Esophagus mucosa (tissue), 1 donor: ENCODE results near the gene EFCAB13. TPM values are rescaled to one million over a fixed set of nuclear protein-coding genes. Genes with fewer than 3 reads are reported as not detected.

ENCODE experiments used
- ATAC-seq: fragments of 200-7000 bp; cut with Tn5 transposase; one replicate; pipeline ENCODE4 v1.9.1; 2020
- total RNA-seq: library from RNA; stranded (reverse); gene quantifications from one replicate; pipeline ENCODE4 v1.2.4, GENCODE V29; 2023
- donor health status: DM: yes; HTN: yes; CAD: no.

The EFCAB13 gene, protein sequence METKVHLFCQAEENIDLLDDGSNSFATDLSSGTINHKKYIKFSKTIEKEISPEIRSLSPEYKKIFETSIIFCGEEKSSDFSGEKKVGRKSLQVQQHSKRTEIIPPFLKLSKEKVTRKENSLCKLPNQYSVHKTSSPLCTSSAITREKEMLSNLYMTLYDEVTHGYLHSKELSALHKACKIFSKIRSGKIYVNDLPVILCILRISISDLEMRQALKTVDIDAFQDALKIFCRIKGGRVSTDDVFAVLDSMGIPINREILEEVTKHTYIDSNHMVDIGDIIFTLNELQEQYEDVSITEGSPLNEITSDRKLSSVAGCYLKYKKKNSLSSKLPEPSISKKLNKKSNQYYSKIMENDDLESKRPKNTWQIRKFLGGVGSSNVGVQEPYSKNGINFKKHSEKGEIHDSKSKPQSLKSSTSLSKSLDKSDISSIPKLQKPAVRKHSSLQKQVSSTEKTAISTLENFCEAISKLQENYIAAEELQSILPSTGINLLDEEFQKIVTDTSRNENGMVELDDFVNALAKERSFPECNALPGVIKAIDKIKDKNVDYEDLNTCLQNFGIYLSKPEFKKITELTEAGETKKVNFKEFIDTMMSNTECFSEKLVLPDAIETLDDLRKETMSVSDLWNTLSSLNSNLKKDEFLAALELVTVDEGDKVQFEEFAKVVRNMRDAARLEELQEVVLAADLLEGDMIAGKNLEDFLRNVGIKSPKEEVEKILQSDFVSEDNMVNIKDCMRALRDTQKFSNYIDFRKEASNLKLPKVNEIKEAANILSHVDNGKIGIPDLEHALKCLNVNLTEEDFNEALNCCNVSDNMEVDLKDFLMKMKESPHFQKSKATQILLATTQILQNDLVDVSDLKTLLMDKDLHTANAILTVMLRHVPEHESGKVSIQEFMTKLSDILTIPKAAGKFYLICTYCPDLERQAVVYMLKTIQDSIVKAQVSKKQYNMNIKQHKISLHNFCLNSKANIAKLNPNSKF
- 2.0 TPM for total RNA-seq

DNA sequence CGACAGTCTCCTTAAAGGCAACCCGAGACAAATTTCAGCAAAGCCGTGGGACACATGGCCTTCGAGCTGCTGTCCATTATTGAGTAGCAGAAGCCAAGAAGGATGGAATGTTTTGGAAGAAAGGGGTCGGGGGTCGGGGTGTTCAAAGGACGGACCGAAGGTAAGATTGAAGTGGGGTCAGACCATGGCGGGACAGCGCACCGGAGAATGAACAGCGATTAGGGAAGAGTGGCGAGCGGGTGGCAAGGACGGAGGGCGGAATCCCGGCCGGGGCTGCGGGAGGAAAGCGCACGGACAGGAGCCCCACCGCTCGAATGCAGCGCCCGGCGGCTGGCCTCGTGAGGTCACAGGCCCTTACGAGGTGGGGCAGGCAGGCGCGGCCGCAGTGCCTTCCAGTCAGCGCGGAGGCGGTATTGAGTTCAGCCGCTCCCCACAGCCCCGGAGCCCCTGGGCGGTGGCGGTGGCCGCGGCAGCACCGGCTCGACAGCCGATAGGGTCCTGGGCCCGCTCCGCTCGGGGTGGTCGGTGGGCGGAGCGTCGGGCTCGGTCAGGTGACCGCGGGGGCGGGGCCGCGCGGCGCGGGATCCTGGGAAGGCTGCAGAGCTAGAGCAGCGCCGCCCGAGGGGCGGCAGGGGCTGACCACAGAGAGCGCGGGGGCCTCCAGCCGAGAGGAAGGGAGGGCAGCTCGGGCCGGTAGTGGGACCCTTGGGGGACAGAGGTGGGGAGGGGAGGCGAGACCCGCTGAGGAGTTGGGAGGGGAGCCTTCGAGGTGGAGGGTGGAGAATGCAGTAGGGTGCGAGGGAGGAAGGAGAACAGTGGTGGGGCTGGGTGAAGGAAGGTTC is at the start of gene EFCAB13:
Gene EFCAB13 (plus strand): TSS at position 574 of the 842 bp plus-strand sequence. CDS start 4,399 bp downstream, outside the sequence.
- peak; percentile 94 for ATAC-seq

DNA sequence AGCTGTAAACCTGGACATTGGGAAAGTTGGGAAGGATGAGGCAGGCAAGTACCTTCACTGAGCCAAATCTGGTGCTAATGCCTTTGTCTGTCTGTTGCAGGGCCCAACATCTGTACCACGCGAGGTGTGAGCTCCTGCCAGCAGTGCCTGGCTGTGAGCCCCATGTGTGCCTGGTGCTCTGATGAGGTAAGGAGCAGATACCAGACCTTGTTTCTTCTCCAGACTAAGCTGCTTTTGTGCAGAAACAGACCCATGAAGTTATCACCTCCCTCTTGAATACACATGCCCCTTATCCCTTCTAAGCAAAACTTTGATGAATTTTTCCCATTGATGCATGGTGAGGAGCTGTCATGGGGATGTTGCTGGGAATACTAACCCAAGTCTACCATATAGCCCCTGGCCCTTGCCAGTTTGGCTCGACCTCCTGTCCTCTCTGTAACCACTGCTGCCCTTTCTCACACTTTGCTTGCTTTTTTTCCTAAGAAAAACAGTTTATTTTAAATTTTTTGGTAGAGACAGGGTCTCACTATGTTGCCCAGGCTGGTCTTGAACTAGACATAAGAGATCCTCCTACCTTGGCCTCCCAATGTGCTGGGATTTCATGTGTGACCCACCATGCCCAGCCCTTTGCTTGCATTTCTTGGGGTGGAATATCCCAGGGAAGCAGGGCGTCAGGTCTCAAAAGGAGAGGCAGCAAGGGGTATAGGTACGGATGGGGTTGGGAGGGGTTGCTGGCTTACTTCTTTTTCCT is 49.3 kb upstream of the EFCAB13 start:
- no peak for ATAC-seq

DNA sequence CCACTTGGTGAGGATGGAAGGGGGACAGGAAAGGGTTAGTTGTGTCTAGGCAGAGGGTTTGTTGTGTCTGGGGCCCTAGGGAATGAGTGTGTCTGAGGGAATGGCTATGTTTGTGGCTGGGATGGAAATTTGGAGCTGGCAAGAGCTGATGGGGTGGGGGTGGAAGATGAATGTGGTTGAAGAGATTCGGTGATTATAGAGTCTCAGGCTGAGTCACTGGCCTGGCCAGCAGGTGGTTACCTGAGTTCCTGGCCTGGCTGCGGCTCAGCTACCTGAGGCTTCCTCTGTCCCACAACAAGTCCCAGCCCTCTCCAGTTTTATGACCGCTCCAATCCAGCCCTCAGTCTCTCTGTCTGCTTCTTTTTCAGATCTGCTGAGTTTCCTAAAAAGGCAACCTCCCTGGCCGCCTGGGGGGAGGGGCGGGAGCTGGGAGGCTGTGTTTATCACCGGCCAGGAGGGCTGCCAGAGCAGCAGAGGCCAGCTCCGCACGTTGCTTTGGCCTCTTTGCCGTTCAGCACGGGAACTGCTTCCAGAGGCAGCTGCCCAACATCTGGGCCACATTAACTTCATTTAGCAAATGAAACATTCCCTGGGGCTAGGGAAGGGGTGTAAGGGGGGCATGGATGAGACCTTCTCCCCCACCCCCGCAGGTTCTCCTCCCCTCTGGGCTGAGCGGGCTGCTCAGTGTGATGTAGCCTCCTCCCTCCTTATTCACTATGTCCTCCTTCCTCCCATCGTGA is 48.3 kb upstream of the EFCAB13 start:
- ATAC-seq: no peak

DNA sequence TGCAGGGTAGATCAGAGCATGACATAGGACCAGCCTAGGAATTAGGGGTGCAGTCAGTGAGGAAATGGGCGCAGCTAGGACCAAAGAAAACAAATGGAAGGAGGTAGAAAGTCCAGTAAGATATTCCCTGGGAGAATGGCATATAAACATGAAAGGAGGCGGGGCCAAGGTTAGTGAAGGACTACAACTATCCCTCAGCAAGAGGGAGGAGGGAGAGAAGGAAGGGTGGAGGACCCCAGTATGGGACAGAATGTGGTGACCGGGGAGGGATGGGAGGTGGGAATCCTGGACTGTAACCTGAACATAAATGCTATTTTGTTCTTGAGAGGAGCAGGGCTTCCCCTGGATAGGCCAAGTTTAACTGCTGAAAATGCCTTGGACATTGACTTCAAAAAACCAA is 47.3 kb upstream of the EFCAB13 start:
- no peak for ATAC-seq

DNA sequence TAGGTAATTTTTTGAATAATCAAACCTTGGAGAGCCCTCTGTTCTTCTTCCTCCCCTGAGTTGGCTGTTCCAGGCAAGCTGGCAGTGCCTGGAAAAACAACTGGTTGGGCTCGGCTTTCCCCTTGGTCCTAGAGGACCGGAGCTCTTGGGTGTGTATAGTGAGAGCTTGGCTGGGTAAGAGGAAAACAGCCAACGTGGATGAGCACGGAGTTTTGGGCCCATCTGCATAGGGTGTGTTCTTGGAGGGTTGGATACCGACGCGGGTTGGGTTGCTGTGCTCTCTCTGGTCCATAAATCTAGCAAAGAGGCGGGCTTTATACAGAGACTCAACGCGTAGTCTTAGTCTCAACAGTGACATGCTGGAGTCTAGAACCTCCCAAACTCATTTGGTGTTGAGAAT is 46.9 kb upstream of the EFCAB13 start:
- peak; percentile 21 for ATAC-seq

DNA sequence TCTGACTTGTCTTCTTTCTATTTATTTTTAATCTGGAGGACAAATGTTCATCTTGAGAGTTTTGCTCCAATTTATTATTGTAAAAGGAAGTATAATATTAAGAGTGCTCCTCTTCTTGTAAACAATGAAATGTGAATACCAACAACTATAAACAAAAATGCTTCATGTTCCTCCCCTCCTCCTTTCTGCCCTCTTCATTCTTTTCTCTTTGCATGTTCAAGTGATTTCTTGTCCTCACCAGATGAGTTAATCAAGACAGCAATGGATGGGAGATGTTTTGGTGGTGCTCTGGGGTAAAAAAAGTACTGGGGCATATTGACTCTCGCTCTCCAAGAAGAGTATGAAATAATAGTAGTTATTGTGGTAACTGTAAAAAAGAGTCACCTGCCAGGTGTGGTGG is 45.8 kb upstream of the EFCAB13 start:
- ATAC-seq: no peak

DNA sequence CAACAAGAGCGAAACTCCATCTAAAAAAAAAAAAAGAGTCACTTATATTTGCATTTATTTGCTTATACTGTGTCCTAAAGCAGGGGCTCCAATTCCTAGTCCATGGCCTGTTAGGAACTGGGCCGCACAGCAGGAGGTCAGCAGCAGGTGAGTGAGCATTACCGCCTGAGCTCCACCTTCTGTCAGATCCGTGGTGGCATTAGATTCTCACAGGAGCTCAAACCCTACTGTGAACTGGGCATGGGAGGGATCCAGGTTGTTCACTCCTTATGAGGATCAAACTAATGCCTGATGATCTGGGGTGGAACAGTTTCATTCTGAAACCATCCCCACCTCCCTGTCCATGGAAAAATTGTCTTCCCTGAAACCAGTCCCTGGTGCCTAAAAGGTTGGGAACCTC is 45.2 kb upstream of the EFCAB13 start:
- no peak for ATAC-seq

DNA sequence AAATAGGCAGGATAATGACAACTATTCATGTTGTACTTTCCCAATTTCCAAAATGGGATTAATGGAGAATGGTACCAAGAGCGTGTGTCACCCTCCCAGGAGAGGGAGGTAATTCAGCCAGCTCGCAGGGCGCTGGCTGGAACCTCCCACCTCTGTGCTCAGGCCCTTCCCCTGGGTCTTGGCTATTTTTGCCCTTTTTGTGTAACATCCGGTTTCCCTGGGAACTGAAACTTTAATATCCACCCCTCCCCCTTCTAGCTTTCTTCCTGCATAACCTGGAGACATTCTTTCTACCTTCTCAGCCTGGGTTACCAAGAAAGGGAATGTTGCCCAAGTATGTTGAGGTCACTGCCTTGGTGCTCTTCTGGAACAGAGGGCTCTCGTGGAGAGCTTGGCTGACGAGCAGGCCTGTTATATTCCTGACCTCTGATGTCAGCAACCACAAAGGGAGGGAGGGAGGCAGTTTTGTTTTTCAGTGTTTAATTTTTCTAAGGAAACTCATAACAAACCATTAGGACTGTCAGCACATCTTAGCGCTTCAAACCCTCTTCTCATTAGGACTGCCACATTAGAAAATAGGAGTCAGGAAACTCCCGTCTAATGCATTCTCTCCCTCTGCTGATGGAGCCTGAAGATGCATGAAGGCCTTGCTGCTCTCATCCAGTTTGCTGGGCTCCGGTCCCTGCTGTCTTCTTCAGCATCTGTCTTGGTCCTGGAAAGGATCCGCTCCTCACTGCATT is 44.5 kb upstream of the EFCAB13 start:
- ATAC-seq: peak; percentile 44

DNA sequence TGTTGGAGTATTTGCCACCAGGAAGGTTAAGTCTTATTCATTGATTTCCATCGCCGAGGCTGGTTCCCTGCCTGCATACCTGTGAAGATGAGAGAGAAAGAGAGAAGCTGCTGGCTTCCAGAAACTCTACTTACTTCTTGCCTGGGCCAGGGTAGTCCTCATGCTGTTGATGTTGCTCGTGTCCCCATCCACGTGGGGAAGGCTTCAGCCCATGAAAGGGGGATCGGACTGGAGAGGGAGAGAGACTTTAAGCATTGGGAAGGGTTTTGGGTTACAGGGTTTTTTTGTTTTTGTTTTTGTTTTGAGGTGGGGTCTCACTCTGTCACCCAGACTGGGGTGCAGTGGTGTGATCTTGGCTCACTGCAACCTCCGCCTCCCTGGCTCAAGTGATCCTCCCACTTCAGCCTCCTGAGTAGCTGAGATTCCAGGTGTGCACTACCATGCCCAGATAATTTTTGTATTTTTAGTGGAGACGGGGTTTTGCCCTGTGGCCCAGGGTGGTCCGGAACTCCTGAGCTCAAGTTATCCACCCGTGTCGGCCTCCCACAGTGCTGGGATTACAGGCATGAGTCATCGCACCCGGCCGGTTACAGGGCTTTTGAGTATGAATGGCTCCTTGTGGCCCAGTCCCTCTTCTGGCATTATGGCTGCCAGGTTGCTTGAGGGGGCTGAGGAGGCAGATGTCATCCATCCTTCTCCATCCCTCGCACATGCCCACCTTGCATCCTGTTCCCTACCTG is 43.5 kb upstream of the EFCAB13 start:
- no peak for ATAC-seq

DNA sequence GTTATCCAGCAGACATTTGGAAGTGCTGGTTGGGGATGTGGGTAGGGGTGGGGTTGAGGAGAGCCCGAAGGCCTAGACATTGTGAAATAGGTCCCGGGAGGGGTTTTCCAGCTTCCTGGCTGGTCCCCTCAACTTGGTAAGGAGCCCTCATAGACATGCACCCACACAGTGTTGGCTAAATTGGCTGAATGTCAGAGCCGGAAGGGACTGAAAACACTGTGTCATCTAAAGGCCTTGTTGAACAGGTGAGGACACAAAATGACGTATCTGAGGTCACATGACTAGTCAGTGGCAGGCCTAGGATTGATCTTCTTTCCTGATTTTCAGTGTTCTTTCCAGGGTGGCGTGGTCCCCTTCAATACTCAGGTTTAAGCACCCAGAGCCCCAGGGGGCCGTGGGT is 42.5 kb upstream of the EFCAB13 start:
- no peak for ATAC-seq

DNA sequence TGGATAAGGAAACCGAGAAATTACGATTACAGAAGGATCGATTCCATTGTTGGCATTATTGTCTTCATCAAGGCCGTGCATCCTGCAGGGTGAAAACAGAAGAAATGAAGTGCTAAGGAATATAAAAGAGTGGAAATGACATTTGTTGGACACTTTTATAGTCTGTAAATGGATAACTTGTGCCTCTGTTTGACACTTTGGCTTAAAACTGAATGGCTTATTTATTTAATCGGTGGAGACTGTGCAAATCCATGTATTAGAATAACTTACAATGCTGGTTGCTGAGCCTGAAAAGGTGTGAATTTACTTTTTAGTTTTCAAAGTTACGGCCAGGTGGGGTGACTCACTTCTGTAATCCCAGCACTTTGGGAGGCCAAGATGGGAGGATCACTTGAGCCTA is 38.8 kb upstream of the EFCAB13 start:
- ATAC-seq: no peak

DNA sequence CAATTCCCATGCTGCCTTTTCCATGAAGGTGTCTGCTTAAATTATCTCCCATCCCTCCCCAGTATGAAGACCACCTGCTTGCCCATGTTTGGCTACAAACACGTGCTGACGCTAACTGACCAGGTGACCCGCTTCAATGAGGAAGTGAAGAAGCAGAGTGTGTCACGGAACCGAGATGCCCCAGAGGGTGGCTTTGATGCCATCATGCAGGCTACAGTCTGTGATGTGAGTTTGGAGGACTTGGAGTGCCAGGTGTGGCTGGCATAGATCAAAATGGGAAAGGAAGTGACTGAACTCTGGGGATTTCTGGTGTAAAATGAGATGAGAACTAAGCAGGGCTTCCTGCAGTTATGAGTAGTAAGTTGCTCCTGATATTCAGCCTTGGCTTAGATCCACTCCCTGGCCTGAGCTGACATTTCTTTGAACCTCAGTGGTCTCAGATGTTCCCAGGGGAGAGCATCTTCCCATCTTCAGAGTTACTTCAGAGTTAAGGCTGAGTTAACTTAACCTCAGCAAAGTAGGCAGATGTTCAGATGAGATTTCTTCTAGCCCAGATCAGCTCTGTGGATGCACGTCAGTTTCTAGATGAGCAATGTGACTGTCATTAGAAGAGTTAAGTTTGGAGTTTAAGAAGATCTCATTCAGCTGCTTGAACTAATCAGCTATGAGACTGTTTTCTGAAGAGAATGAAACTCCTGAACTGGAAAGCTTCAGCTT is 37.4 kb upstream of the EFCAB13 start:
- ATAC-seq: no peak

DNA sequence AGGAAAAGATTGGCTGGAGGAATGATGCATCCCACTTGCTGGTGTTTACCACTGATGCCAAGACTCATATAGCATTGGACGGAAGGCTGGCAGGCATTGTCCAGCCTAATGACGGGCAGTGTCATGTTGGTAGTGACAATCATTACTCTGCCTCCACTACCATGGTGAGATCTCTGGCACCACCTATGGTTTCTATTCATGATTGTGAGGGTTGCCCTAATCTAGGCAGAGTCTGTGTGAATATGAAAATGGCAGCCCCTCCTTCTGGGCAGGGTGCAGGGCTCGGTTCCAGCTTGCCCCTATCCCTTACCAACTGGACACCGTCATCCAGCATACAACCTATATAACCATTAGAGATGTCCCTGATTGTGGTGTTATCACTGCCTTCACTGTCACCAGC is 36.7 kb upstream of the EFCAB13 start:
- no peak for ATAC-seq

DNA sequence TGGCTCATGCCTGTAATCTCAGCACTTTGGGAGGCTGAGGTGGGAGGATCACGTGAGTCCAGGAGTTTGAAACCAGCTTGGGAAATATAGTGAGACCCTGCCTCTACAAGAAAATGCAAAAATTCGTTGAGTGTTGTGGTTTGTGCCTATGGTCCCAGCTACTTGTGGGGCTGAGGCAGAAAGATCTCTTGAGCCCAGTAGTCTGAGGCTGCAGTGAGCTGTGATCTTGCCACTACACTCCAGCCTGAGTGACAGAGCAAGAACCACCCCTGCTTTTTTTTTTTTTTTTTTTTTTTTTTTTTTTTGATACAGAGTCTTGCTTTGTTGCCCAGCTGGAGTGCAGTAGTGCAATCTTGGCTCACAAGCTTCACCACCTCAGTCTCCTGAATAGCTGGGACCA is 36.1 kb upstream of the EFCAB13 start:
- no peak for ATAC-seq

DNA sequence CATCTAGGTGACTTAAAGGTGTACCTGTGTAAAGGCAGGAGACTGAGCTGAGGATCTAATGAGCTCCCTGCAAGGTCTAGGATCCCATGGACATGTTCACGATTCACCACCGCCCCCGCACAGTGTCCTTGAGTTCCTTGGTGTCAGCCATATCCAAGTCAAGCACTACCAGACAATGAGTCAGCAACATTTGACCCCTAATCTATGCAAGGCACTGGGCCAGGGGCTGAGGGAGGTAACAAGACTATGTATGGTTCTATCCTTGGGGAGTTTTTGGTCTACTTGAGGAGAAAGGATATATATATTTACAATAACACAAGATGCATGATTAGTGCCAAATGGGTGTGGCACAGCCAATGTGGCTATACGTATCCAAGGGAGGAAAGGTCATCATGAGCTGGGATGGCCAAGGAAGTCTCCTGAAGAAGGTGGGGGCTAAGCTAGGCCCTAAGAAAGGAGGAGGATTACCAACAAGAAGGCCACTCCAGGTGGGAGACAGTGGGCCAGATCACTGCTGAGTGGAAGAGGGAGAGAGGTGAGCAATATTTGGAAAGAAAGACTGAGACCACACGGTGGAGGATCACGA is 35.1 kb upstream of the EFCAB13 start:
- no peak for ATAC-seq

DNA sequence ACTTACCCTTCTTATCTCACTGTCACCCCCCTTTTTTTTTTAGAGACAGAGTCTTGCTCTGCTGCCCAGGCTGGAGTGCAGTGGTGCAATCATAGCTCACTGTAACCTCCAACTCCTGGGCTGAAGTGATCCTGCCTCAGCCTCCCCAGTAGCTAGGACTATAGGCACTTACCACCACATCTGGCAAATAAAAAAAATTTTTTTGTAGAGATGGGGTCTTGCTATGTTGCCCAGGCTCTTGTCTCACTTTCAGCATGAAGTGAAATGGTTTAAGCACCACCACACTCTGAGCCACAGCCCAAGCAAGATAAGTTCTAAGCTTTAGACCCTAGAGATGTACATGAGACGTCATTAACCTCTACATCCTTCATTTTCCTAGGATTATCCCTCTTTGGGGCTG is 34.5 kb upstream of the EFCAB13 start:
- ATAC-seq: no peak

DNA sequence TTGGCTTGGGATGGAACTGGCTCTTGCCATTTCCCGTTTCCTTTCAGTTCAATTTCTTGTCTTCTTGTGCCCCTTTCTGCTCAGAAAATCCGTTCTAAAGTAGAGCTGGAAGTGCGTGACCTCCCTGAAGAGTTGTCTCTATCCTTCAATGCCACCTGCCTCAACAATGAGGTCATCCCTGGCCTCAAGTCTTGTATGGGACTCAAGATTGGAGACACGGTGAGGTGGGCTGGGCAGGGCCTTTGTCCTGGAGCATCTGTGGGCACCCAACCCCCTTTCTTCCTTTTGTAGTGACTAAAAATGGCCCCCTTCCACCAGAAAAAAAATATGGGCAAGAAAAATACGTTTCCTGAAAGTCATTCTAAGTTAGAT is 32.9 kb upstream of the EFCAB13 start:
- ATAC-seq: no peak

DNA sequence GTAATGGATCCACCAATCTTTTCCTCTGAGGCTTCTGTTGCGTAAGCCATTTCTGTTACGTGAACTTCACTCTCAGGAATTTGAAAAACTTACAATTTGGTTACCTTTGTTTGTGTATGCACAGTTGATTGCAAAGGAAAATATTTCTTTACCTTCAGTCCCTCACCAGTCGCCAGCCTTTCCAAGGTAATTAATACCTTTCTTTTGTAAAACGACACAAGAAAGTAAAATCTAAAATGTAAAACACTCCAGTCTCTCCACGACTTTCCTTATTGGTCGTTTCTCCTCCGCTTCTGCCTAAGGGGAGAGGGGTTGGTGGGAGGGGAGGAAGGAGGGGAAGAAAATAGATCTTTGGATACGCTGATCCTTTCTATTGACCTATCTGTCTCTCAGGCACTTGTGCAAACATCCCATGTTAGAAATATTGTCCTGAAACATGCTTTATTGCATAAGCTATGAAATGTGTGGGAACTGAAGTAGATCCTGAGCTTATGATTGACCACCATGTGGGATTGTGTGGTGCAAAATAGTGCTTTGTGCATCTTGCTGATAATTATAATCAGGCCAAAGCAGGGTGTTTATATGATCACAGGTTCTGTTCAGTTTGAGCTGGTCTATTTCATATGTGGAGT is 32.4 kb upstream of the EFCAB13 start:
- no peak for ATAC-seq
